Measurements from ENCODE around the gene SNAP47. TPM values are rescaled to one million over a fixed set of nuclear protein-coding genes. Genes with fewer than 3 reads are reported as not detected.
"Not testable (repeated sequence)": the region's sequence is repeated elsewhere in the genome, so short reads cannot be mapped to it uniquely, and the experiment has no call there.

Gene SNAP47
- polyA plus RNA-seq, 2 of the 4 experiments (the other 2 are of a cell fraction) = 29.6 to 39.5 TPM

- TF ChIP-seq EP300 (IDR thresholded peaks at IDR 0.05) (no peak), PBX3 (IDR thresholded peaks at IDR 0.05) (no peak), HOXA7 (CRISPR knock-in tag; IDR thresholded peaks at IDR 0.05) (no peak), ATOH8 (CRISPR knock-in tag; IDR thresholded peaks at IDR 0.05; ENCODE audit: low read depth) (no peak), POLR2AphosphoS2 (conservative IDR thresholded peaks at IDR 0.05; ENCODE audit: low read length) (no peak), RAD21 (conservative IDR thresholded peaks at IDR 0.05 in 1 of 2, IDR thresholded peaks at IDR 0.05 in 1 of 2) (no peak), POLR2A (IDR thresholded peaks at IDR 0.05; ENCODE audit: low read length) (no peak), USF2 (IDR thresholded peaks at IDR 0.05) (no peak), E2F6 (IDR thresholded peaks at IDR 0.05; ENCODE audit: borderline replicate concordance, low read depth) (no peak), KDM1A (IDR thresholded peaks at IDR 0.05; ENCODE audit: low read depth) (no peak), TFCP2L1 (CRISPR knock-in tag; IDR thresholded peaks at IDR 0.05) (no peak), CHD4 (IDR thresholded peaks at IDR 0.05; ENCODE audit: borderline replicate concordance) (no peak)
- CTCF ChIA-PET = no interaction called here
- DNase-seq (ENCODE audit: low read depth in 1 of 2, low spot score in 1 of 2) = no peak
- FAIRE-seq = no peak
- H3K27ac ChIP-seq = no peak overlapping the region
- 0% methylated on average over 1 of the region's 1 CpG for WGBS (ENCODE audit: missing lambda C conversion rate)
- no peaks in the 10 kb centered on the region for H3K4me1 ChIP-seq
- H3K4me2 ChIP-seq = no peak overlapping the region
- H3K9me3 ChIP-seq = peaks cover 34% of the 10 kb centered on the region
- ATAC-seq = no peak
- H3K4me3 ChIP-seq = no peak overlapping the region
- POLR2A ChIA-PET = no interaction called here
These were observed 27.4 kb upstream of the SNAP47 start for GRCh38 chr1:227707846-227708245.

GRCh38 chr1:227709451-227709850 lies 25.8 kb upstream of the SNAP47 start:
- no peak overlapping the region for H3K4me2 ChIP-seq
- no peak overlapping the region for H3K27ac ChIP-seq
- ATAC-seq (no peak), FAIRE-seq (no peak), DNase-seq (ENCODE audit: low read depth in 1 of 2, low spot score in 1 of 2) (no peak)
- peaks cover 35% of the 10 kb centered on the region for H3K9me3 ChIP-seq
- no peaks in the 10 kb centered on the region for H3K4me1 ChIP-seq
- CTCF ChIA-PET = interaction anchor here (0.5 kb wide), 1 partner anchor 1481 kb away, joined by 3 read pairs; no protein-coding TSS in a partner anchor
- 4% methylated on average over 1 of the region's 1 CpG for WGBS (ENCODE audit: missing lambda C conversion rate)
- TF ChIP-seq RAD21 (conservative IDR thresholded peaks at IDR 0.05 in 1 of 2, IDR thresholded peaks at IDR 0.05 in 1 of 2) (no peak), MAX (IDR thresholded peaks at IDR 0.05) (no peak), MAZ (IDR thresholded peaks at IDR 0.05; ENCODE audit: borderline replicate concordance, low read depth, low read length) (no peak), CBX8 (IDR thresholded peaks at IDR 0.05) (no peak), JUN (IDR thresholded peaks at IDR 0.05) (no peak), JUNB (IDR thresholded peaks at IDR 0.05) (no peak), EHMT2 (IDR thresholded peaks at IDR 0.05; ENCODE audit: low read depth) (no peak), NPAS2 (CRISPR knock-in tag; IDR thresholded peaks at IDR 0.05; ENCODE audit: borderline replicate concordance) (no peak), BCL3 (IDR thresholded peaks at IDR 0.05) (no peak), HMGXB4 (CRISPR knock-in tag; IDR thresholded peaks at IDR 0.05; ENCODE audit: borderline replicate concordance) (no peak), CEBPB (IDR thresholded peaks at IDR 0.05) (no peak)
- no peak overlapping the region for H3K4me3 ChIP-seq
- POLR2A ChIA-PET = no interaction called here

- H3K27ac ChIP-seq; POLR2A ChIA-PET; FAIRE-seq; DNase-seq (ENCODE audit: low read depth in 1 of 2, low spot score in 1 of 2); H3K4me3 ChIP-seq; H3K4me1 ChIP-seq; H3K4me2 ChIP-seq; ATAC-seq; CTCF ChIA-PET: not testable (repeated sequence)
- peaks cover 42% of the 10 kb centered on the region for H3K9me3 ChIP-seq
- 52% methylated on average over 4 of the region's 24 CpGs for WGBS (ENCODE audit: missing lambda C conversion rate)
These were observed 24.8 kb upstream of the SNAP47 start for GRCh38 chr1:227710474-227710873.
